ENCODE results near the gene MED13L. TPM values are rescaled to one million over a fixed set of nuclear protein-coding genes. Genes with fewer than 3 reads are reported as not detected.
A peak's percentile ranks its signal among the peaks of the same experiment; 100 is the strongest.
"Not testable (repeated sequence)": the region's sequence is repeated elsewhere in the genome, so short reads cannot be mapped to it uniquely, and the experiment has no call there.

The MED13L gene
- total RNA-seq, 1 donor from 2014 or later, result 69.3 TPM

DNA sequence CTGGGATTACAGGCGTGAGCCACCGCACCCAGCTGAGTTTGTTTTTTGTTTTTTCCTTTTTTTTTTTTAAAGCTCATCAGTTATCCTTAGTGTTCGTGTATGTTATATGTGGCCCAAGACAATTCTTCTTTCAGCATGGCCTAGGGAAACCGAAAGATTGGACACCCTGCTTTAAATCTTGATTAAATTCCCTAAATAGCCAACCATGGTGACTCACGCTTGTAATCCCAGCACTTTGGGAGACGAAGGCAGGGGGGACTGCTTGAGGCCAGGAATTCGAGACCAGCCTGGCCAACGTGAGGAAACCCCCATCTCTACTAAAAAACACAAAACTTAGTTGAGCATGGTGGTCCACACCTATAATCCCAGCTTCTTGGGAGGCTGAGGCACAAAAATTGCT, 131.1 kb downstream of the MED13L start:
- no peak for ATAC-seq

DNA sequence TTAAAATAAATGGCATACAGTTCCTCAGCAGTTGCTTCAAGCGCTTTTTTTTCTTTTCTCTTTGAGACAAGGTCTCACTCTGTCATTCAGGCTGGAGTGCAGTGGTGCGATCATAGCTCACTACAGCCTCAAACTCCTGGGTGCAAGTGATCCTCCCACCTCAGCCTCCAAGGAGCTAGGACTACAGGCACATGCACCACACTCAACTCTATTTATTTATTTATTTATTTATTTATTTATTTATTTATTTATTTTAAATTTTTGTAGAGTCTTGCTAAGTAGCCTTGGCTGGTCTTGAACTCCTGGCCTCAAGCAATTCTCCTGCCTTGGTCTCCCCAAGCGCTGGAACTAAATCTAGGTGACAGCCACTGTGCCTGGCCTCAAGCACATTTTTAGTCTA, 132.0 kb downstream of the MED13L start:
- ATAC-seq, result no peak

DNA sequence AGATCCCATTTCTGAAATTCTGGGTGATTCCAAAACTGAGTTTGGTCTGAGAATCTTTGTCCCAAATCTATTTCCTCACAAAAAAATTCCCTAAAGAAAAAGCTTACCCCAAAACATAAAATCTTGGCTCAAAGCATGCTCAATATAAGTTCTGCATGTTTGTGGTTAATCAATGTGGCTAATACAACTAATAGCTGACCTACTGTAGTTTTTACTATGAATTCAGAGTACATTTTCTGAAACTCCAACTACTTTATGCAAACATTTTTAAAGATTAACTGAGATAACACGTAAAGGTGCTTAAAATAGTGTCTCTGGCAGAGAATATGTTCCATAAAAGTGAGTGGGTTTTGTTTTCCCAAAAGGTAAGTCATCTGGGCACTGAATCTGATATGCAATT, 133.1 kb downstream of the MED13L start:
- no peak for ATAC-seq

DNA sequence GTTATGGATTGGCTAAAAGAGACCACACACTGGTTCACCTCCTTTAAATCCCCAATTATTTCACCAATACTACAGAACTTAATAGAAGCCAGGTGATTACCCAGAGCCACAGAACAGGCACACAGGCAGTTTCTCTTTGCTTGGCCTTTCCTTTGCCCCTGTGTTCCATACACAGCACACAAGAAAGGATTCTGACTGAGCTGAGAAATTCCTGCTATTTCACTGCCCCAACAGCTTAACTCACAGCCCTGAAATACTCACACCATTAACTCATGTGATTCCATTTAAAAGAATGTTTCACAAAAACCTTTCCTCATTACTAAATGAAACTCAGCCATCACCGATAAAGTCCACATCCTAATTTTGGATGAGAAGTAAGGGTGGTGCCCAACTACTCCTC, 133.6 kb downstream of the MED13L start:
- no peak for ATAC-seq

GRCh38 chr12:116142936-116143898, 134.3 kb downstream of the MED13L start:
- ATAC-seq, result peak; percentile 59

- no peak for ATAC-seq
Measured at GRCh38 chr12:116141833-116142162, 135.7 kb downstream of the MED13L start.

DNA sequence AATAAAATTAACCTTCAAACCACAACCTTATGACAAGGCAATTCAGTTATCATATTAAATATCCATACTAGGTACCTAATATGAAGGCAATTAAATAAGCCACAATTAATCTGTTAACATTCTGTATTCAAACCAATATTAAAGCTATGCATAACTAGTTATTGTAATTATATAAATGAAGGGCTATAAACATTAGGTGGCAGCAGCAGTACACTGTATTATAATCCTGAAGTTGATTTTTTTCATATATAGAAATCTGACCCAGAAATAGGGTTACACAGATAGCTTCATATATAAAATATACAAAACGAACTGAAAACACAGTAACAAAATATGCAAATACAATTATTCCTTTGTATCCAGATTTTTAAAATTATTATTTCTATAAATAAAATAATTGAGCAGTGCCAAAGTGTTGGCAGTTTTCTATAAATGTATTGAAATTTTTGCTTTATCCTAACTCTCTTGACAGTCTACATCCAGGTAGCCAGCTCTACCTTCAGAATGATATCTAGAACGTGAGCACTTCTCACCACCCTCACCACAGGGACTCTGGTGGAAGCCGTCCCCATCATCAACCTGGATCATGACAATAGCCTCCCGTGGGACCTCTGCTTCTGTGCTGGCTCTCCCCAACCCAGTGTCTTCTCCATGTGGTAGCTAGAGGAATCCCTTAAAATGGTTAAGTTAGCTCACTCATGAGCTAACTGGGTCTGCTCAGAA, 136.2 kb downstream of the MED13L start:
- ATAC-seq, result peak; percentile 38

- ATAC-seq, result no peak
Measured at GRCh38 chr12:116140529-116140928, 137.0 kb downstream of the MED13L start.

DNA sequence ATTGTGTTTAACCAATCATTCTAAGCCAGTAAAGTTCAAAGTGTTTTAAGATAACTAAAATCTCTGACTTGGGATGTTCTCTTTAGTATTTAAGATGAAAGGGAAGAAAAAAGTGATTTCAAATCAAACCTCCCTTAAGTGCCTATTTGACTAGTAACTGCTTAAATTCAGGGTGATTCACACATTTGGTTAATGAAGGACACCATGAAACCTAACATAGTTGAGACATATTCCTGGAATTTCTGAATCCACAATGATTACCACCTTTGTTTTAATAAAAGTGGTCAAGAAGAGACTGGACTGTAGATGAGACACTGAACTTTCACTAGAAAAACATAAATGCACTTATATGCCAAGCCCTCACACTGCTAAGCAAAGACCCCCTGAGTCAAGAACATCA, 138.7 kb downstream of the MED13L start:
- ATAC-seq, result no peak

DNA sequence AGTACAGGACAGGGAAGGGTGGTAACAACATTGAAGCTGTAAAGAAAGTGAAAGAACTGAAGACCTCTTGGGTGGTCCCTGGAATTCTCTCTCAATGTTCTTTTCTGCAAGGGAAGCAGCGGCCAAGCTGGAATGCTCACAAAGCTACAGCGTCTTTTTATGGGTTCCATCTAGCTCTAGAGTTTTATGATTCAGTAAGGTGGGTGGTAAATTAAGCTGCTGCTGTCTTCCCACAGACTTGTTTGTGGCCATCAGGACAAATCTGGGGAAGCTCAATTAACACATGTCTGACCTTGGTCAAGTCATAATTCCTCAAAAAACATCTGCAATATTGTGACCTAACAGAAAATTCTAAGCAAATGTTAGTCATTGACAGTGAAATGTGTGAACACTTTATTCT, 139.1 kb downstream of the MED13L start:
- no peak for ATAC-seq

DNA sequence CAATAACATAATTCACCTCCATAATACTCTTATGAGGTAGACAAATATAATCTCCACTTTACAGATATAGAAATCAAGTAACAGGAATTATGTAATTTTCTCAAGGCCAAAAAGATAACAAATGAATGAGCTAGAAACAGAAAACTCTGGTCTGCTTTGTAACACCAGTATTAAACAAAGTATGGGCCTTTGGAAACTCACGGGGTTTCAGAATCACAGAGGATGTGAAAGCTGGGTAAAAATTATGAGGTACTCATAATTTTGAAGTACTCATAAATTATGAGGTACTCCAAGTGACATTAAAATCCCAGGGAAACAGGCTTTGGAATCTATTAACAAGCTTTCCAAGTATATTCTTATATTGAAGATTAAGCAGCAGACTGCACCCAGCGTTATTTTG, 140.2 kb downstream of the MED13L start:
- ATAC-seq, result no peak

GRCh38 chr12:116136340-116136739, 141.2 kb downstream of the MED13L start:
- no peak for ATAC-seq

- ATAC-seq, result peak; percentile 56
Measured at GRCh38 chr12:116135209-116135930, 142.1 kb downstream of the MED13L start.

- ATAC-seq, result no peak
Measured at GRCh38 chr12:116133636-116134214, 143.8 kb downstream of the MED13L start.

- peak; percentile 64 for ATAC-seq
Measured at GRCh38 chr12:116133149-116133548, 144.3 kb downstream of the MED13L start.

GRCh38 chr12:116131987-116132386, 145.5 kb downstream of the MED13L start:
- ATAC-seq, result not testable (repeated sequence)

- ATAC-seq, result no peak
Measured at GRCh38 chr12:116131176-116131575, 146.3 kb downstream of the MED13L start.

DNA sequence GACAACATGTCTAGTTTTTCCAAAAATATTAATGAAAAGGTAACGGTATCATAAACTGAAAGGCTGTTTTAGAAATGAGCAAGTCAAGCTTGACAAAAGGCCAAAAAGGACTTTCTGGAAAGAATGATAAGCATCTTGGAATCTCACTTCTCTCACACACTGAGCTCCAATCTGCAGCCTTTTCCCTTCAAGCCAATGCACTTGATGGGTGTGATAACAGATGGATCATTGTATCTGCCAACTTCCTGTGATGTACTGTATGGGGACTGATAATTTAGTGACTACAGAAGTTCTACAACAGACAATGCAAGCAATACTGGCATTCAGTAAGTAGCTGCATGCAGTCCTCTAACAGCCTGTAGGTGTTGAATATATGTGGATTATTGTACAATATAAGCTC, 147.1 kb downstream of the MED13L start:
- no peak for ATAC-seq

DNA sequence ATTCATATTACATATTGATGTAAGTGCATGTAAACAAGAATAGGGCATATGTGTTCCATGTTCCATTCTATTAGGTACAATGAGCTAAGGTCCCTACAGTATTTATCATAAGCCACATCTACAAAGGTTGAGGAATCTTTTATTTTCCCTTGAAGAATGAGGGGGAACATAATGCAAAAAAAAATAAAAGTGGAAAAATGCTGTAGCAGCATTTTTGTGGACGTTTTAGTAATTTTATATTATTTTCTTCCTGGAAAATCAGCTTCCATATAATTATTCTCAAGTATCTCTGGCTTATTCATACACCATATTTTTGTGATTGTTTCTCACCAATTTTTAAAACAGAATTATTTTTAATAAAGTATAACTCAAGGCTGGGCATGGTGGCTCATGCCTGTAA, 148.7 kb downstream of the MED13L start:
- ATAC-seq, result no peak

- no peak for ATAC-seq
Measured at GRCh38 chr12:116127859-116128258, 149.6 kb downstream of the MED13L start.

- no peak for ATAC-seq
Measured at GRCh38 chr12:116126610-116127009, 150.9 kb downstream of the MED13L start.

GRCh38 chr12:116125956-116126566, 151.4 kb downstream of the MED13L start:
- peak; percentile 54 for ATAC-seq

All from esophagus mucosa (tissue), 1 donor.